Right kidney (tissue), 1 donor: ENCODE measurements around the gene NTM.

Source experiments
- DNase-seq: peaks from one replicate; pipeline ENCODE4 v3.0.0-alpha.2; 2016

Gene NTM

GRCh38 chr11:131689049-131689925 lies 318.9 kb downstream of the NTM start:
- no peak for DNase-seq

GRCh38 chr11:131690362-131690761 lies 319.9 kb downstream of the NTM start:
- no peak for DNase-seq

- DNase-seq: no peak
Measured at GRCh38 chr11:131690776-131691175, 320.4 kb downstream of the NTM start.

GRCh38 chr11:131691181-131692041 lies 321.0 kb downstream of the NTM start:
- peak; percentile 62 for DNase-seq

- DNase-seq: no peak
Measured at GRCh38 chr11:131692151-131692550, 321.7 kb downstream of the NTM start.

- no peak for DNase-seq
Measured at GRCh38 chr11:131692961-131693360, 322.5 kb downstream of the NTM start.

- DNase-seq: no peak
Measured at GRCh38 chr11:131693756-131694155, 323.3 kb downstream of the NTM start.

GRCh38 chr11:131694526-131695424 lies 324.4 kb downstream of the NTM start:
- DNase-seq: peak; percentile 81

GRCh38 chr11:131695889-131696429 lies 325.5 kb downstream of the NTM start:
- DNase-seq: no peak

GRCh38 chr11:131696690-131697089 lies 326.3 kb downstream of the NTM start:
- no peak for DNase-seq

GRCh38 chr11:131703311-131703710 lies 332.9 kb downstream of the NTM start:
- no peak for DNase-seq

- DNase-seq: no peak
Measured at GRCh38 chr11:131704682-131705081, 334.3 kb downstream of the NTM start.

GRCh38 chr11:131710511-131710910 lies 340.1 kb downstream of the NTM start:
- DNase-seq: no peak

GRCh38 chr11:131712897-131713296 lies 342.5 kb downstream of the NTM start:
- no peak for DNase-seq

- DNase-seq: no peak
Measured at GRCh38 chr11:131713529-131714134, 343.2 kb downstream of the NTM start.

- no peak for DNase-seq
Measured at GRCh38 chr11:131717616-131718015, 347.2 kb downstream of the NTM start.

- DNase-seq: no peak
Measured at GRCh38 chr11:131723088-131723487, 352.7 kb downstream of the NTM start.

- no peak for DNase-seq
Measured at GRCh38 chr11:131724436-131724975, 354.1 kb downstream of the NTM start.

- no peak for DNase-seq
Measured at GRCh38 chr11:131734871-131735270, 364.5 kb downstream of the NTM start.

GRCh38 chr11:131737357-131737756 lies 366.9 kb downstream of the NTM start:
- DNase-seq: no peak

GRCh38 chr11:131739243-131739882 lies 368.9 kb downstream of the NTM start:
- no peak for DNase-seq
